A204.1 (cell line): ENCODE measurements around the gene FGF21.
A peak's percentile ranks its signal among the peaks of the same experiment; 100 is the strongest.
"Not testable (repeated sequence)": the region's sequence is repeated elsewhere in the genome, so short reads cannot be mapped to it uniquely, and the experiment has no call there.

ENCODE experiments used
- FAIRE-seq: peaks from 2 replicates; lab custom pipeline; 2012; peaks lifted over from hg19 to GRCh38; lab: Jason Lieb, UNC

FGF21 gene

GRCh38 chr19:48787331-48787730 lies 32.0 kb downstream of the FGF21 start:
- not testable (repeated sequence) for FAIRE-seq

DNA sequence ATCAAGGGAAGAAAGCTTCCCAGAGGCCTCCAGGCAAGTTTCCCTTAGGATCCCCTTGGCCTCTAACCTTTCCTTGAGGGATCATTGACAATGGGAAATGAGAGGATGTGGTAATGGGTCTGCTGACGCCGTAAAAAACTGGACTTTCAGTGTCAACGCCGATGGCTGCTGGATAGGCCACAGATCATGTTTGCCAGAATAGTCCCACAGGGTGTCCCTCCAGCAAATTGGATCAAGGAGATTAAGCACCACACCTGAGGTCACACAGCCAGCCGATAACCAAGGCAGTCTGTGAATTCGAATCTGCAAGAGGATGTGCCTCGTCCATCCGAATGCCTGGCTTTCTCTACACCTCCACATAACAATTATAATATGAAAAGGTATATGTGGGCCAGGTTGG lies 37.9 kb downstream of the FGF21 start:
- no peak for FAIRE-seq

GRCh38 chr19:48794291-48794690 lies 39.0 kb downstream of the FGF21 start:
- FAIRE-seq, result no peak

GRCh38 chr19:48795055-48795684 lies 39.8 kb downstream of the FGF21 start:
- peak; percentile 94 for FAIRE-seq

DNA sequence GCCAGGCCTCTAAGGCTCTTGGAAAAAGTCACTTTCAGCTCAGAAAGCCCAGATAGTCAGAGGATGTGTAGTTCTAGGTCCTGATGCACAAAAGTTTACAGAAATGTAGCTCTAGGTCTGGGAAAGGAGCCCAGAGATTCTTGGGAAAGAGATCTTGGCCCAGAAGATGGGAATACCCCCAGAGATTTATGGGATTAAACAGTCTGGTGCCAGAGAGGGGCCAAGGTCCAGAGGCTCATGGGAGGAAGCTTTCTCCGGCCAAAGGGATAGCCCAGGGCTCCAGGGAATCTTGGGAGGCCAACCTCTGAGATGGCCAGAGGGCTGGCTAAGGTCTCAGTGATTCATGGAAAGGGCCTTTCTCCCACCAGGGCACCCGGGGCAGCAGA lies 40.4 kb downstream of the FGF21 start:
- no peak for FAIRE-seq

- FAIRE-seq, result no peak
Measured at GRCh38 chr19:48796298-48797083, 41.2 kb downstream of the FGF21 start.

- FAIRE-seq, result no peak
Measured at GRCh38 chr19:48797103-48797502, 41.8 kb downstream of the FGF21 start.

- FAIRE-seq, result no peak
Measured at GRCh38 chr19:48798937-48799336, 43.6 kb downstream of the FGF21 start.

DNA sequence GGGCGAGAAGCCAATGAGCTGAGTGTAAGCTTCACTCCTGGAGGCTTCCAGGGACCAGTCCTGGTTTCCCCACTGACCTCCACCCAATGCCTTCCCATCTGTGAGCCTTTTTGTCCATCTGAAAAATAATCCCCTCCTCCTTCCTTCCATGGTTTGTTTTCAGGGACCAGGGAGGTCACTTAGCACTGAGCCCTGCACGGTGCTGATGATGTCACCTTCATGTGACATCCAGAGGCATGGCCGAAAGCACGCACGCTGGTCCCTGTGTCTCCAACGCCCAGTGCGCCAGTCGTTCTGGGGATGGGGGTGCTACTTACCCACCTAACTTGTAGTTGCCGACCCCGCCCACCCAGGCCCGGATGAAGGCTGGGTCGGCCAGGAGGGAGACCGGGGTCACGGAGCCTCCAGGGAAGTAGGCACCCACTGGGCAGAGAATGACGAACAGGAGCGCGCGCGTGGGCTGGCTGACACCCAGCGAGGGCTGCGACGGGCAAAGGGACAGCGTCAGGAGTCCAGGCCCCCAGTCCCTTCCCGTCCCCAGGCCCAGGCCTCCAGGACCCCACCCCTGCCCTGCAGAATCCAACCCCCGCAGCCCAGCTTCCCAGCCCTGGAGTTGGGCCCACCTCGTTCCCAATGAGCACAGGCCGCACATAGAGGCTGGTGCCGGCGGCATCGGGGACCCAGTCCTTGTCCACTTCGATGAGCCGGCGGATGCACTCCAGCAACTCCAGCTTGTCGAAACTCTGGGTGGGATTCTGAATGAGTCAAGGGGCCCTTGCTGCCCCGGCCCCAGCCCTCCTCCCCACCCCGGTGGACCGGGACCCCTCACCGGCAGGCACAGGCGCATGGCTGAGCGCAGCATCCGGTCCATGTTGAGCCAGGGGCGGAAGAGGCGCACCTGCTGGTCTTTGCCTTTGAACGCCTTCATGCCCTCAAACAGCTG lies 44.3 kb downstream of the FGF21 start:
- FAIRE-seq, result no peak

DNA sequence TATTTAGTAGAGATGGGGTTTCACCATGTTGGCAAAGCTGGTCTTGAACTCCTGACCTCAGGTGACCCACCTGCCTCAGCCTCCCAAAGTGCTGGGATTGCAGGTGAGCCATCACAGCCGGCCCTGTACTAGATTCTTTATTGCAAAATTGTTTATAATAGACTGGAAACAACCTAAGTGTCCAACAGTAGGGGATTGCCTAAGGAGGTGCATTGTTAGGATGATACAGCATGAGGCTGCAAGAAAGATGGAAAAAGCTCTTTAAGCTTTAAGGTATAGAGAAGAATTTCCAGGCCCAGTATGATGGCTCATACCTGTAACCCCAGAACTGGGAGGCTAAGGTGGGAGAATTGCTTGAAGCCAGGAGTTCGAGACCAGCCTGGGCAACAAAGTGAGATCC lies 47.3 kb downstream of the FGF21 start:
- FAIRE-seq, result no peak

- FAIRE-seq, result no peak
Measured at GRCh38 chr19:48804496-48804895, 49.2 kb downstream of the FGF21 start.

DNA sequence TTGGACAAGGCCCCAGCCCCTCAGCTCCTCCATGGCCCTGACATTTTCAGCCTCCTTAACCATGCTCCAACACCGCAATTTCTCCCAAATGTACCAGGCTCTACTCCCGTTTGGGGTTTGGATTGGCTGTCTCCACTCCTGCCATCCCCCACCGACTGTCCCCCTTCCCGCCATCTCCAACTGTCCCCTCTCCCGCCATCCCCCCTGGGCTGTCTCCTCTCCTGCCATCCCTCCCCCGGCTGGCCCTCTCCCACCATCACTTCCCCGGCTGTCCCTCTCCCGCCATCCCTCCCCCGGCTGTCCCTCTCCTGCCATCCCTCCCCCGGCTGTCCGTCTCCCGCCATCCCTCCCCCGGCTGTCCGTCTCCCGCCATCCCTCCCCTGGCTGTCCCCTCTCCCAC lies 50.1 kb downstream of the FGF21 start:
- no peak for FAIRE-seq

- FAIRE-seq, result no peak
Measured at GRCh38 chr19:48806518-48806817, 51.1 kb downstream of the FGF21 start.

GRCh38 chr19:48806818-48807589 lies 51.7 kb downstream of the FGF21 start:
- no peak for FAIRE-seq

GRCh38 chr19:48807590-48808308 lies 52.4 kb downstream of the FGF21 start:
- no peak for FAIRE-seq
